RWPE1 (cell line): ENCODE measurements around the gene LNX1.

Experiments used
- CTCF ChIA-PET: fragments of 350-600 bp; sonication (Branson Sonifier 250); formaldehyde crosslinking; extraction: SDS; loops from one replicate; lab custom pipeline; 2021; lab: Yijun Ruan, JAX
- POLR2A ChIA-PET: fragments of 400-600 bp; formaldehyde crosslinking; extraction: SDS; loops from one replicate; lab custom pipeline; 2020; ENCODE audit warnings: antibody characterized with exemption; ENCODE audit not compliant: low non-redundant PET; lab: Yijun Ruan, JAX
- DNase-seq: peaks from one replicate; pipeline ENCODE4 v3.0.0; 2012; ENCODE audit warnings: low spot score
- H3K27ac ChIP-seq: fragments of 450-650 bp; 2 replicates; pipeline ENCODE4 v1.5.1; 2017
- CTCF ChIP-seq: fragments of 450-650 bp; conservative IDR thresholded peaks from 2 replicates; pipeline ENCODE4 v1.5.1; 2017; ENCODE audit warnings: low read depth, mild to moderate bottlenecking

LNX1 gene

DNA sequence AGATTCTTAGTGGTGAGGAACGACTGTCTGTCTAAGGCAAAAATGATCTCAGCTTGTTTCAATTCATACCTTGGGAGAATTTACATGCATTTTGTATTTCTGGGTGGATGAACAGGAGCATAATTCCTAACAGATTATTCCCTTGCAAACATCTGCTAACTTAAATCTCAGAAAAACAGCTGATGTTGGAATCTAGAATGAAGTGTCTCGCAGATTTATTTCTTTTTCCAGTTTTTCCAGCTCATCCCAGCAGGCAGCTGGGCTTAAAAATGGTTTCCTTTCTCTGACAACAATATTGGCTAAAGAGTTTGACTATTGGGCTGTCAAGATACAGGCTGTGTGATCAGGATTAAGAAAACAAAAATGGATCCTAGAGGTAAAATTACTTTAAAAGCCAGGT, 1.1 kb downstream of the LNX1 start:
- TF ChIP-seq CTCF, result no peak
- ChIA-PET POLR2A (no interaction called here), CTCF (interaction anchor here (0.6 kb wide), 1 partner anchor 112 kb away, joined by 3 read pairs; no protein-coding TSS in a partner anchor)
- H3K27ac ChIP-seq, result no peak overlapping the region
- no peak for DNase-seq

- ChIA-PET POLR2A (no interaction called here), CTCF (no interaction called here)
- H3K27ac ChIP-seq, result no peak overlapping the region
- DNase-seq, result no peak
- no peak for TF ChIP-seq CTCF
These were observed 1.8 kb downstream of the LNX1 start for GRCh38 chr4:53589511-53589910.

- no peak overlapping the region for H3K27ac ChIP-seq
- no peak for DNase-seq
- TF ChIP-seq CTCF, result no peak
- CTCF ChIA-PET, result no interaction called here
- POLR2A ChIA-PET, result no interaction called here
These were observed 4.2 kb downstream of the LNX1 start for GRCh38 chr4:53587135-53587534.

GRCh38 chr4:53586121-53586816, 5.0 kb downstream of the LNX1 start:
- POLR2A ChIA-PET, result no interaction called here
- no peak overlapping the region for H3K27ac ChIP-seq
- CTCF ChIA-PET, result interaction anchor here (0.5 kb wide), 2 partner anchors 95 to 631 kb away, joined by 3 to 6 read pairs; no protein-coding TSS in a partner anchor
- peak; percentile 70 for DNase-seq
- TF ChIP-seq CTCF, result no peak

DNA sequence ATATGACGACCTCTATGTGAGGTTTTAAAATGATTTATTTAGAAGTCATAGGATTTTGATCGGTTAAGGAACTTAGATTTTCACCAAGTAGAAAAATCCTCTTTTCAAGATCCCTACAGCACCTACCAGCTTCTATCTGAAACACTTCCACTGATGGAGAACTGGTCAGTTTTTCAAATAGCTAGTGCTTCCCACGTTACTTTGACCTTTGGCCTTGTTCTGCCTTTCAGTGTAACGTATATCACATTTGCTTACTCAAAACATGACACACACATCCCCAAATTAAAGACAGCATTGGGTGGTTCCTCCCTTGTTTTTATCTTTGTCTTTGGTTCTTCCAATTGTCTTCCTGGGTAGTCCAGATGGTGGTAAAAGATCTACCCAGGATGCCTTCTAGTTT, 6.6 kb downstream of the LNX1 start:
- POLR2A ChIA-PET, result no interaction called here

DNA sequence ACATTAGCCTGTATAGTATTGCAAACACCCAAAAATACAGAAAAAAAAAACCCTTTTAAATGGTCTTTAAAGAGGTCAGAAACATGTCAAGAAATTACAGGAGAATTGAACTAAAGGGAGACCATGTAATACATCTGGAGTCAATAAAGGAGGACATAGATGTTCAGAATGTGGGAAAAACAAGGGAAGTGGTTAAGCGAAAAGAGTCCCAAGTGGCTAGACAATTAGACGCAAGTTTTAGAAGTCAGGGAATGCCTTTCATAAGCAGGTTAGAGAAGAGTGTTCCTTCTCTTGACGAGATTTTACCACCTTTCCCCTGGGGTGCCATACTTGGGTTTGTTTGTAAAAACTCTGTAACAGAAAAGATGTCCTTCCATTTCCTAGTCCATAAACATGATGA, 7.8 kb downstream of the LNX1 start:
- DNase-seq, result no peak
- TF ChIP-seq CTCF, result no peak
- POLR2A ChIA-PET, result no interaction called here
- H3K27ac ChIP-seq, result no peak overlapping the region
- CTCF ChIA-PET, result interaction anchor here (0.6 kb wide), 1 partner anchor 194 kb away, joined by 3 read pairs; no protein-coding TSS in a partner anchor

More for the DNA sequence above, 6.6 kb downstream of the LNX1 start:
- no peak for TF ChIP-seq CTCF
- no peak for DNase-seq
- H3K27ac ChIP-seq, result no peak overlapping the region
- CTCF ChIA-PET, result no interaction called here
